ENCODE measurements around the gene SNAPIN.
"Not testable (repeated sequence)": the region's sequence is repeated elsewhere in the genome, so short reads cannot be mapped to it uniquely, and the experiment has no call there.

SNAPIN gene

GRCh38 chr1:153638261-153638660 lies 20.2 kb upstream of the SNAPIN start:
- no peak for TF ChIP-seq CTCF (IDR thresholded peaks at IDR 0.05; ENCODE audit: low read depth, low read length, missing control alignments)
- H3K4me3 ChIP-seq (replicated peaks; ENCODE audit: low read depth, low read length) = no peak overlapping the region
- DNase-seq (ENCODE audit: extremely low read depth, low read depth) = no peak

GRCh38 chr1:153639280-153639679 lies 19.2 kb upstream of the SNAPIN start:
- DNase-seq (ENCODE audit: extremely low read depth, low read depth) = no peak
- no peak overlapping the region for H3K4me3 ChIP-seq (replicated peaks; ENCODE audit: low read depth, low read length)
- TF ChIP-seq CTCF (IDR thresholded peaks at IDR 0.05; ENCODE audit: low read depth, low read length, missing control alignments) = no peak

GRCh38 chr1:153640213-153640612 lies 18.3 kb upstream of the SNAPIN start:
- DNase-seq (ENCODE audit: extremely low read depth, low read depth); H3K4me3 ChIP-seq (replicated peaks; ENCODE audit: low read depth, low read length): not testable (repeated sequence)

GRCh38 chr1:153640861-153641260 lies 17.6 kb upstream of the SNAPIN start:
- DNase-seq (ENCODE audit: extremely low read depth, low read depth) = no peak
- H3K4me3 ChIP-seq (replicated peaks; ENCODE audit: low read depth, low read length) = no peak overlapping the region
- TF ChIP-seq CTCF (IDR thresholded peaks at IDR 0.05; ENCODE audit: low read depth, low read length, missing control alignments) = no peak

GRCh38 chr1:153642161-153642560 lies 16.3 kb upstream of the SNAPIN start:
- no peak for TF ChIP-seq CTCF (IDR thresholded peaks at IDR 0.05; ENCODE audit: low read depth, low read length, missing control alignments)

GRCh38 chr1:153643100-153643499 lies 15.4 kb upstream of the SNAPIN start:
- no peak for DNase-seq (ENCODE audit: extremely low read depth, low read depth)
- H3K4me3 ChIP-seq (replicated peaks; ENCODE audit: low read depth, low read length) = no peak overlapping the region
- TF ChIP-seq CTCF (IDR thresholded peaks at IDR 0.05; ENCODE audit: low read depth, low read length, missing control alignments) = no peak

More at GRCh38 chr1:153642161-153642560, 16.3 kb upstream of the SNAPIN start:
- DNase-seq (ENCODE audit: extremely low read depth, low read depth) = no peak
- H3K4me3 ChIP-seq (replicated peaks; ENCODE audit: low read depth, low read length) = no peak overlapping the region

GRCh38 chr1:153643816-153644215 lies 14.7 kb upstream of the SNAPIN start:
- no peak for DNase-seq (ENCODE audit: extremely low read depth, low read depth)
- no peak for TF ChIP-seq CTCF (IDR thresholded peaks at IDR 0.05; ENCODE audit: low read depth, low read length, missing control alignments)
- no peak overlapping the region for H3K4me3 ChIP-seq (replicated peaks; ENCODE audit: low read depth, low read length)
